AG09309 (cell line): ENCODE results near the gene SYNE3.

Experiments used
- DNase-seq: peaks from one replicate; pipeline ENCODE4 v3.0.0-alpha.2; 2010; ENCODE audit warnings: low read depth
- H3K4me3 ChIP-seq: 2 replicates; pipeline ENCODE4 v1.5.1; 2011; ENCODE audit warnings: mild to moderate bottlenecking, low read depth, low read length, moderate library complexity; ENCODE audit not compliant: control insufficient read depth
- TF ChIP-seq, protein P1 (sequence below): IDR thresholded peaks from 2 replicates; pipeline ENCODE4 v1.5.1; 2011; ENCODE audit warnings: mild to moderate bottlenecking, low read depth, low read length, inconsistent platforms; ENCODE audit not compliant: insufficient read depth, control insufficient read depth; ENCODE audit errors: missing control alignments

The SYNE3 gene

DNA sequence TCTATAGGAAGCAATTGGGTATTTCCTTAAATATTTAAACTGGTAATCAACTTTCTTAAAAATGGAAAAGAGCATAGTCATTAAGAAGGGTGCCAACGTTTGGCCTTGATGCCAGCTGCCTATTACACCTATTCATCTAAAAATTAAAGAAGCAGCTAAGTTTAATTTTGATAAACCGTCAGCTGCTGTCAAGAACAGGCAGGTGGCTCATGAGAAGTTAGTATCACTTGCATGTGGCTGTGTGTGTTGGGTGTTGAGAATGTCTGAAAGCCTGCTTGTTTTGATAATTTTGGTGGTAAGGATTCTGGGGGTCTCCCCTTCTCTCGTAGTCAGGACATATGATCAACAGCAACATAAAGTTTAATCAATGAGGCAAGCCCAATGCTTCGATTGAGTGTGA, 24.9 kb upstream of the SYNE3 start:
- TF ChIP-seq, protein P1, sequence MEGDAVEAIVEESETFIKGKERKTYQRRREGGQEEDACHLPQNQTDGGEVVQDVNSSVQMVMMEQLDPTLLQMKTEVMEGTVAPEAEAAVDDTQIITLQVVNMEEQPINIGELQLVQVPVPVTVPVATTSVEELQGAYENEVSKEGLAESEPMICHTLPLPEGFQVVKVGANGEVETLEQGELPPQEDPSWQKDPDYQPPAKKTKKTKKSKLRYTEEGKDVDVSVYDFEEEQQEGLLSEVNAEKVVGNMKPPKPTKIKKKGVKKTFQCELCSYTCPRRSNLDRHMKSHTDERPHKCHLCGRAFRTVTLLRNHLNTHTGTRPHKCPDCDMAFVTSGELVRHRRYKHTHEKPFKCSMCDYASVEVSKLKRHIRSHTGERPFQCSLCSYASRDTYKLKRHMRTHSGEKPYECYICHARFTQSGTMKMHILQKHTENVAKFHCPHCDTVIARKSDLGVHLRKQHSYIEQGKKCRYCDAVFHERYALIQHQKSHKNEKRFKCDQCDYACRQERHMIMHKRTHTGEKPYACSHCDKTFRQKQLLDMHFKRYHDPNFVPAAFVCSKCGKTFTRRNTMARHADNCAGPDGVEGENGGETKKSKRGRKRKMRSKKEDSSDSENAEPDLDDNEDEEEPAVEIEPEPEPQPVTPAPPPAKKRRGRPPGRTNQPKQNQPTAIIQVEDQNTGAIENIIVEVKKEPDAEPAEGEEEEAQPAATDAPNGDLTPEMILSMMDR, result no peak
- DNase-seq, result no peak
- H3K4me3 ChIP-seq, result no peak overlapping the region

DNA sequence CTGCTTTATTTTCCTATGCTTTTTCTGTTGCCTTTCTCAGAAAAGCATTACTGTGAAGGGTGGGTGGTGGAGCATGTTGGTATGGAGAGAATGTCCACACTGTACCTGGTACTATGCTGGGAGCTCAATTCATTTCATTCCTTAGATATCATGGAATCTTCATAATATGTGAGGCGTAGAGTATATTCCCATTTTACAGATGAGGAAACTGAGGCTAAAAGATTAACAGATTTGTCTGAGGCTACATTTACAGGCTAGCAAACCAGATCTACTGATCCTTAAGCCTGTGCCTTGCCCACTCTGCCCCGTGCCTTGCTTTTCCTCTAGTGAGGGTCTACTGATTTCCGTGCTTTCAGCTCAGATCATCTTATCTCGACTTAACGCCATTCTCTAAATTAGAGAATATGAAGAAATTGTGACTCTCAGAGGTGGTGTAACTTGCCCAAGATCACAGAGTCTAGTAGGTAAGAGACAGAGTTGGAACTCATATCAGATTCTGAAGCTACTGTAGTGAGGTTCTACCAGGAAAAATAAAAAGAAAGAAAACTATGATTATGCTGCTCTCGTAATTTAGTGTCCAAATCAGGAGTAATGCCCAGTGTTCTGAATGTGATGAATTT, 23.9 kb upstream of the SYNE3 start:
- no peak overlapping the region for H3K4me3 ChIP-seq
- TF ChIP-seq, protein P1, result no peak
- no peak for DNase-seq

DNA sequence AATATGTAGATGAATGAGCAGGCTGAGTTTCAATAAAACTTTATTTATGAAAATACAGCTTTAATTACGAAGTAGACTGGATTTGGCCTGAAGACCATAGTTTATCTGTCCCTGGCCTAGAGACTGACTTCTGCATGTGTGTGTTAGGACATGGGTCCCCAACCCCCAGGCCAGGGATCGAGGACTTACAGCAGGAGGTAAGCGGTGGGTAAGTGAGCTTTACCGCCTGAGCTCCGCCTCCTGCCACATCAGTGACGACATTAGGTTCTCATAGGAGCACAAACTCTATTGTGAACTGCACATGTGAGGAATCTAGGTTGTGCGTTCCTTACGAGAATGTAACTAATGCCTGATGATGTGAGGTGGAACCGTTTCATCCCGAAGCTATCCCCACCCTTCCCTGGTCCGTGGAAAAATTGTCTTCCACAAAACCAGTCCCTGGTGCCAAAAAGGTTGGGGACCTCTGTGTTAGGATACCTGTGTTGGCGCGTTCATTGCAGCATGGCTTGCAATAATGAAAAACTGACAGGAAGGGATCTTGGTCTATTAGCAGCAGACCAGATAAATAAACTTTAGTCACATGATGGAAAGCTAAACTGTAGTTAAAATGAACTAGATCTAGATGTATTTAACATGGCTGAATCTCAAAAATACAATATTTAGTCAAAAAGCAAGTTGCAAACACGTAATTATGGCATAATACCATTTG, 22.5 kb upstream of the SYNE3 start:
- TF ChIP-seq, protein P1, result no peak
- no peak overlapping the region for H3K4me3 ChIP-seq

DNA sequence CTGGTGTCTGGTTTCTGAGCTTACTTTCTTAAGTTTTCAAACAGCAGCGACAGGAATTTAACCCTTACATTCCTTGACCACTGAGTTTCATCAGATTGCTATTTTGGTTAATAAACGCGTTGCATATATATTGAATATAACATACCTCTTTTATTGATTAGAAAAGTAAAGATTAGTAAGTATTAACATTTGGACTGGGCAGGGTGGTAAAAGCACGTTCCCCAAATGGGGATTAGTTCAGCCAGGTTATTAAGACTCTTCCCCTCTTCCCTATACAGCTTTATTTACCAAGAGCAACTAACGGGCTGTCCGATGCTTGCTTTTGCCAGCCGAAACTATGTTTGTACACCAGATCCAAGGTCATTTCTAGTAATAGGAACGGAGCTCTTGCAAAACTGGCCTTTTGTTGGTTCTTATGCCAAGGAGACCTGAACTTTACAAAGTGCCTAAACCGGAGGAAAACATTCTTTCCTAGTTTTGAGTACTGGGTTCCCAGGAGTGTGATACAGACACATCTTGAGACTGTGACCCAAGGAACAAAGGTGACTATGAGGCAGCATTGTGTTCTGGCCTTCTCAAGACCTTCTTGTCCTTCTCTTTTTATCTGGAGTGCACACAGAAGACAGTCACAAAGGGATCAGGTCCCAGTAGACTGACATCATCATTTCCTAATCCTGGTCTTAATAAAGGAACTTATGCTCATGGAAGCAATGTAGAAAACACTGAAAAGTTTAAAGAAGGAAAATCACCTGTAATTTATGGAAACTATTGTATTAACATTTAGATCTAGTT, 21.0 kb upstream of the SYNE3 start:
- TF ChIP-seq, protein P1, result no peak
- DNase-seq, result no peak
- H3K4me3 ChIP-seq, result no peak overlapping the region

More for the DNA sequence above, 22.5 kb upstream of the SYNE3 start:
- DNase-seq, result no peak

DNA sequence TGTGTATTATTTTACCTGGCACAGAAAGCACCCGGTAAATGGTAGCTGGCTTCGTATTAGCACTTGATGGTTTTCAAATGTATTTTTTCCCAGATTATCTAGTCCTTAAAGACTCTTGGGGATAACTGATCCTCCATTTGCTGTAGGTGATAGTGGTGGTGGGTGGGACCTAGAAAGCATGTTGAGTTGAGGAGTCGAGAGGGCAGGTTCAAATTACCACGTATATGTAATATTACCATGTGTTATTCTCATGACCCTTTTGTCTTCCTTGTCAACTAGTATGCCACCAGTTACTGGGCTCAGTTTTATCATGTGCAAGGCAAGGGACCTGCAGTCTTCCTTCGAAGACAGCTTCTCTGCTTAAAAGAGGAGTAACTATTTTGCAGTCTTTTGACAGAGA, 20.2 kb upstream of the SYNE3 start:
- H3K4me3 ChIP-seq, result no peak overlapping the region
- TF ChIP-seq, protein P1, result no peak

DNA sequence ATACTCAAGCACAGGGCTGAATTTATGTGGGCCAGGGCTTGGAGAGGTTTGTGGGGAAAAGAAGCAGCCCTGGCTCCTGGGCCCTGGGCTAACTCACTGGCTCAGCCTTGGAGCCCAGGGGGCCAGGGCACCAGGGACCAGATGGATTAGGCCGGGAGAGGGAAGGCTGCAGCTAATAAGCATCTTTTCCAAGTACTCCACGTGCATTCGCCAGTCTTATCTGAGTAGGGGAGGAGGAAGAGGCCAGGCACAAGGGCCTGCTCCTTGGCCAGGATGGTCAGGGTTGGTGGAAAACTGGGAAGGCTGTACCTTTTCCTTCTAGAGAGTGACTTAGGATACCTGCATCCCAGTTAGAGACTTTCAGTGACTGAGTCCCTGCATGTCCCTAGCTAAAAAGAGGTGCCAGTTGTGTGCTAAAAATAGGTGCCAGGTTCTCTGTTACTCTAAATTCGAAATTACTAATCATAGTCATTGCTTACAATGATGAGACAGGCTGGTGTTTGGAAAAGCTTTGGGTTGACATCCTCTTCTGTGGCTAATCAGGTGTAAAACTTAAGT, 19.7 kb upstream of the SYNE3 start:
- peak overlapping the region; percentile 70 for H3K4me3 ChIP-seq
- TF ChIP-seq, protein P1, result no peak
- DNase-seq, result no peak

More for the DNA sequence above, 20.2 kb upstream of the SYNE3 start:
- no peak for DNase-seq
